HG02763 (cell line): ENCODE measurements around the gene WHRN.

ENCODE experiments used
- ATAC-seq: cut with Tn5 transposase; IDR thresholded peaks from one replicate; pipeline ENCODE4 v1.9.1; 2021; ENCODE audit warnings: mild to moderate bottlenecking, moderate library complexity; ENCODE audit not compliant: unreplicated experiment

WHRN gene

GRCh38 chr9:114505187-114506081 lies at the start of gene WHRN:
Gene WHRN (minus strand): TSS chr9:114505473. CDS start chr9:114504801, 672 bp downstream.
- ATAC-seq: peak; percentile 80

- no peak for ATAC-seq
Observed at GRCh38 chr9:114553202-114553601, 47.9 kb upstream of the WHRN start.

- no peak for ATAC-seq
Observed at GRCh38 chr9:114552706-114553105, 47.4 kb upstream of the WHRN start.

DNA sequence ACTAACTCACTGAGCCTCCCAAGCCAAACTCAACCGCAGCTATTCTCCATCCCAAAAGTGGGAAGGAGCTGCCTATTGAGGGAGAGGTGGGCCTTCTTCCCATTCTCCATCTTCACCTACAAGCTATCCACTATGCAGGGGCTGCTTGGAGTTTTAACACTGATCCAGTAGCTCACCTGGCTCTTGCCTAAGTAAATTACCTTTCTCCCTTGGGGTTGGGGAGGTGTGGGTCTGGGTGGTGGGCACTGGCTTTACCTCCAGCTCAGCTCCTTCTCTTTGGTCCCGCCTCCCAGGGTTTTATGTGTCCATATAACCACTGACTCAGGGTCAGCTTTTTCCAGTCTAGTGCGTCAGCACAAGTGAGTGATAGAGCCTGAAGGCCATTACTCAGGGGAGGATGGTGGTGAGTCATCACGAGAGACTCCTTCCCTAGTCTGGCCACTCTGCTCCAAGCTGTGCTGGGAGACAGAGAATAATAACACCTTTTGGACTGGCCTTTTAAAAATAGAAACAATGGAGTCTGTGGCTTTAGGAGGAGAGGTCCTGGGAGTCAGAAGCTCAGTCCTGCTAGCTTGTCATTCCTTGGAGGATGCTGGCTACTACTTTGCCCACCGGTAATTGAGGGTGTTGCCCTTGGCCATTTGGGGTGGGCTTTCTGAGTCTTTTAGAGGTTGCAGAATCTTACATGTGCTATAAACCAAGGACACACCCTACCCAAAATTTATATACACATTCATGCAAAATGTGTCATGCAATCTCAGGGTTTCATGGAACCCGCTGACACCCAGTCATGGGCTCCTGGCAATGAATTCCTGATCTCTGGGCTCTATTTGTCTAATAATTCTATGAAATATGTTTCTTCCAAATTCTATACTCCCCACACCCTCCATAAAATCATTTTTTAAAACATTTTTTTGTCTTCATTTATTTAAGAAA lies 46.7 kb upstream of the WHRN start:
- no peak for ATAC-seq

DNA sequence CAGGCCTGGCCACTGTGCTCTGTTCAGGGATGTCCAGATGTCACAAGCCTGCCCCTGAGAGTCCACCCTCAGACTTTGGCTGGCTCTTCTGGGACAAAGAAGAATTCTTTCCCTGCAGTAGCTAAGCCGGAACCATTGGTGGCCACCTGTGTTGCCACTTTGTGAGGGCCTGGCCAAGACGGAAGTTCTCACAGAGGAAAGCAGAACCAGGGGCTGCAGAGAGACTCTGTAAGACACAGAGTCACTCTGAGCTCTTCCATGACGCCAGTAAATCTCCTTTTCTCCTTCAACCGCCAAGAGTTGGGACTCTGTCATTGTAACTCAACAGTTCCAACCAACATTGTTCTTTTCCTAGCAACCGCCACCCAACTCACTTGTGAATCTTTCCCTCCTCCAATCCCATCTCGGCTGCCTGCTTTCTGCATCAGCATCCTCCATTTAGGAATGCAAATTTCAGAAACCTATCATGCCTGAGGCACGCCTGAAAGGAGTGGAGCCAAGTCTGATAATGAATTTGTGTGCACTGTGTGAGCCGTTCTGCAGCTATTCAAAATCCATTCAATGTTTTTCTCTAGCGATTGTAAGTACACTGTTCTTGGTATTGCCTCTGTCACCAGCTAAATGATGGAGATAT lies 44.5 kb upstream of the WHRN start:
- no peak for ATAC-seq

DNA sequence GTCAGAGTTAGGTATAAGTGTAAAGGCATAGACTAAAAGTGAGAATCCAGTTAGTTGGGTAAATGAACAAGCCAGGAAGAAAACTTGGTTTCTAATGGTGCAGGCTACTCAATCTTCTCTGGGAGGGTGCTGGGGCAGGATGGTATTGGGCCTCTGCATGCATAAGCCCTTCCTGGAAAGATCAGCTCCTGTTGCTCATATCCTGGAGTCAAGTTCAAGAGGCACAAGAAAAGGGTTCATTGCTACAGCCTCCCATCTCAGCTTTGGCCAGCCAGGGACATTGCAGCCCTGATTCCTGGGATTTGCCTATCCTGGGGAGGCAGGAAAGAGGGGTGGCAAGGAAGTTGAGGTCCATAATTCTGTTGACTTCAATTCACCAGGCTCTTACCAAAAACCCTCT lies 41.6 kb upstream of the WHRN start:
- ATAC-seq: no peak

- ATAC-seq: no peak
Observed at GRCh38 chr9:114545055-114545454, 39.8 kb upstream of the WHRN start.

GRCh38 chr9:114539701-114540380 lies 34.6 kb upstream of the WHRN start:
- no peak for ATAC-seq

GRCh38 chr9:114538241-114538640 lies 33.0 kb upstream of the WHRN start:
- no peak for ATAC-seq

DNA sequence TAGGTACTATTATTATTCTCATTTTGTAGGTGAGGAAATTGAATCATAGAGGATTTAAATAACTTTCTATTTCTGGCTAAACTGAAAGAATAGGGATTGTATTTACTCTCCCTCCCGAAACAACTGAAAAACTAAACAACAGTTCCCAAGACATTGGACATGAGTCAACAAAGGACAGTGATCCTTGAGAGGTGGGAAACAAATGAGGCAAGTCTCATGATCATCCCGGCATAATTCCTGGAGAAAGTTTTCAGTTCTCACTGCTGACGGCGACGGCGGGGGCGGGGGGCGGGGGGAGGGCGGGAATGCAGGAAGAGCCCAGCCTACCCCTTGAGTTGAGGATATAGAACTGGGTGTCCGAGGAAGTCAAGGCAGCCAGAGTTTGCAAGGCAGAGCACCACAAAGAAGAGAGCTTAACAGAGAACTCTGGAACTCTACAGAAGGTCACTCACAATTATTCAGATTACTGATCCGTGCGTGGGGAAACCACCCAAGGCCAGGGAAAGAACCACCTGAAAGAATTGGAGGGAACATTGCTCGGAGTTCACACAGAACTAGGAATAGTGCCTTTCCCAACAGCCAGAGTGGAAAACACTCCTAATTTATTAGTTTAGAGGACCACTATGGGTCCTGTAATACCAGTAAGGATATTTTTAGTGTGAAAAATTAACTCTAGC lies 27.4 kb upstream of the WHRN start:
- ATAC-seq: no peak

- no peak for ATAC-seq
Observed at GRCh38 chr9:114529285-114529684, 24.0 kb upstream of the WHRN start.

DNA sequence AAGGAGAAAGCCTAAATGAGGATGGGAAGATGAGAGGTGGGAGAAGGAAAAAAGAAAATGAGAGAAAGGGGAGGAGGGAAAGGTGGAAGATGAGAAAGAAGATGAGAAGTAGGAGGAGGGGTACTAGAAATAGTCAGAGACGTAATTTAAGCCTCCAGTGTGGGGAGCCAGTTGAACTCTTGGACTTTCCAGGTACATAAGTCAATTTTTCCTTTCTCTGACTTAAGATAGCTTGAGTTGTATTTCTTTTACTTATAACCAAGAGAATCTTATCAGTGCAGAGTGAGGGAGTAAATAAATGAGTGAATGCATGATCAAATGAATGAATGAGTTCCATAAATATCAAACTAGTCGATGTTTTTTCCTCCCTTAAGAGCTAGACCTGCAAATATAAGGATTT lies 21.5 kb upstream of the WHRN start:
- no peak for ATAC-seq

DNA sequence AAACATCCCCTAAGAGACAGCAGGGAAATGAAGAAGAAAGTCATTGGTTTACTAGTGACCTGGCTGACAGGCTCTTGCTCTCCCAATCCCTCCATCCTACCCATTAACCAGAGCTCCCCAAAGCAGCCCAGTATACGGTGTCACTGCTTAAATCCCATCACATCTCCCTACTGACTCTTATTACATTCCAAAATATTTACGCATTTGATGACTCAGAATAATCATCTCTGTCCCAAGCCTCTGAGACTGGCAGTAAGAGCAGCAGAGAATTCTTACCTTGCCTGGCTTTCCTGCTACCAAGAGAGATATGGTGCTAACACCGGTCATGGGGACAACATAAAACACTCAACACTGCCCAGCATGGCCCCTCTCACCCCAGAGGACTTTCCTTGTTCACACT lies 20.2 kb upstream of the WHRN start:
- no peak for ATAC-seq

DNA sequence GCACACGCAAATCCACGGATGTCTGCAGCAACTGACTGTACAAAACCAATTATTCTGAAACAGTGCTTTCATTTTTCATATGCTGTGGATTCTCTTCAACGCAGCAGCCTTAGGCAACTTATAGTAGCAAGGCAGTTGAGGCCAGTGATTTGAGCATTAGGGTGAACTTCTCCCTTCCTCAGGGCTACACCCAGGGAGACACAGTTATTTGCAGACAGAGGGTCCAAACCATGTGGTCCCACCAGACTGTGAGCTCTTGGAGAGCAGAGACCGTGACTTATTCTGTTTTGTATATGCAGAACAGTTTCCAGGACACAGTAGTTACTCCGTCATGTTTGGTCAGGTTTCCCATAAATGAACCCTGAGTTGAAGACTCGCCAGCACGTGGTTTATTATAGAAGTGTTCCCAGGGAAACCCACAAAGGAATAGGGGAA lies 19.0 kb upstream of the WHRN start:
- ATAC-seq: no peak

- ATAC-seq: no peak
Observed at GRCh38 chr9:114522847-114523246, 17.6 kb upstream of the WHRN start.

- ATAC-seq: no peak
Observed at GRCh38 chr9:114522286-114522685, 17.0 kb upstream of the WHRN start.

DNA sequence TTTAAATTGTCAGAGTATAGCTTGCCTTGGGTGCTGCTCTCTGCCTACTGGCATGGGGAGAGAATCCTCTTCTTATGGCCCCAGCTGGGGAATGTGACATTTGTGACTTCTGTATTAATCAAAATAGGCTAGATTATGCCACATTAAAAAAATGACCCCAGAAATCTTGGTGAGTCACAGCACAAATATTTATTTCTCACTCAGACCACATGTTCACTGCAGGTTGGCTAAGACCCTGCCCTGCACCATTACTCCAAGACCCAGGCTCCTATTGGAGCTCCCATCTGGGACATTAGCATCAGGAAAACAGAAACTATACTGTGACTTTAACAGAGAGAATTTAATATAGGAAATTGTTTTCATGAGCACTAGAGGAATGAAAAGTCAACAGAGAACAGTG lies 16.6 kb upstream of the WHRN start:
- ATAC-seq: no peak

DNA sequence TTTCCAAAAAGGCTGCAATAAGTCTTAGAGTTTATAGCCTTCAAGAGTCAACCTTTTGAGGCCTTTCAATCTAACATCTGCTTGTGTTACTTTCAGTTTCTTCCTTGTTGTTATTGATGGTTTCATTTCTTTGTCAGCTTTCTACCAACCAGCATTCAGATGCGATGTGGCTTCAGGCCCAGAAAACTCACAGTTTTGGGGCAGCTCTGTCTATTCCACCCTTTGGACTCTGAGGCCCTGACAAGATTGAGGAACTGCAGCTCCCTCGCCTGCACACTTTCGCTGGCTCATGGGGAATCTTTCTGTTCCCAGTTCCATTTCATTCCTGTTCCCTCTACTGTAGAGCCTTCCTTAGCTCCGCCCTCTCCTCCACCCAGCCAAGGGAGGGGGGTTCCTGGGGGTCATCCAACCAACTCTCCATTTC lies 13.3 kb upstream of the WHRN start:
- no peak for ATAC-seq

DNA sequence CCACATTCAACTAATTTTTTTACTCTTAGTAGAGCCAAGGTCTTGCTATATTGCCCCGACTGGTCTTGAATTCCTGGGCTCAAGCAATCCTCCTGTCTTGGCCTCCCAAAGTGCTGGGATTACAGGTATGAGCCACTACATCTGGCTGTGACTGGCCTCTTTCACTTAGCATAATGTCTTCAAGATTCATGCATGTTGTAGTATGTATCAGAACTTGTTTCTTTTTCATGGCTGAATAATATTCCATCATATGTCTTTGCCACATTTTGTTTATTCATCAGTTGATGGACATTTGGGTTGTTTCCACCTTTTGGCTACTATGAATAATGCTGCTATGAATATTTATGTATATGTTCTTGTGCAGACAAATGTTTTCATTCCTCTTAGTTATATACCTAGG lies 12.8 kb upstream of the WHRN start:
- ATAC-seq: no peak

- no peak for ATAC-seq
Observed at GRCh38 chr9:114516913-114517312, 11.6 kb upstream of the WHRN start.
